Body of pancreas (tissue), 4 donors: ENCODE measurements around the gene GLIS2. TPM values are rescaled to one million over a fixed set of nuclear protein-coding genes. Genes with fewer than 3 reads are reported as not detected.

Experiments
- ATAC-seq: fragments of 150-250 bp; one replicate; pipeline ENCODE4 v1.9.1; 2016
- DNase-seq, 4 donors: peaks; one replicate each; pipeline ENCODE4 v3.0.0-alpha.2; 2019
- H3K27ac ChIP-seq, 4 donors: fragments of 200-600 bp; sonication (generic); 1 replicate in 3 of 4; 2 replicates in 1 of 4; pipeline versions ENCODE4 v1.5.1 to v1.6.1; 2016 to 2019; ENCODE audit warnings: mild to moderate bottlenecking in 1 of 4, mixed read lengths in 1 of 4, moderate library complexity in 1 of 4
- H3K27me3 ChIP-seq, 2 donors: fragments of 200-600 bp; sonication (generic); one replicate each; pipeline ENCODE4 v1.6.0; 2016; ENCODE audit warnings: mild to moderate bottlenecking in 1 of 2
- H3K36me3 ChIP-seq, 2 donors: fragments of 200-600 bp; sonication (generic); replicated peaks in 1 of 2; 2 replicates each; pipeline ENCODE4 v1.5.1; 2016; ENCODE audit warnings: low read depth in 2 of 2; ENCODE audit not compliant: insufficient read depth in 1 of 2
- H3K4me1 ChIP-seq: fragments of 200-600 bp; sonication (generic); one replicate; pipeline ENCODE4 v1.6.0; 2016
- H3K4me3 ChIP-seq, 2 donors: fragments of 200-600 bp; sonication (generic); 1 replicate in 1 of 2; 2 replicates in 1 of 2; pipeline ENCODE4 v1.5.1; 2016 to 2019
- H3K9me3 ChIP-seq, 3 donors: fragments of 200-600 bp; sonication (generic); 1 replicate in 2 of 3; 2 replicates in 1 of 3; pipeline ENCODE4 v1.5.1; 2016
- POLR2A ChIP-seq, 3 donors: fragments of 450-650 bp; IDR thresholded peaks; one replicate each; pipeline ENCODE4 v1.6.1; 2016; ENCODE audit warnings: antibody characterized with exemption in 3 of 3, mild to moderate bottlenecking in 2 of 3
- WGBS, 2 donors: methylation state at CpG; one replicate each; pipeline ENCODE4 v1.1.5; 2017; 5-methylcytosine and 5-hydroxymethylcytosine counted together
- intact Hi-C: fragments of 100-400 bp; cut with DNase I; formaldehyde crosslinking; loops from one replicate; pipeline ENCODE4 v1.15.1; 2023
- total RNA-seq, 2 donors: library from RNA; depleted of rRNA; stranded (reverse); fragments of >200 nt; gene quantifications; one replicate each; pipeline ENCODE4 v1.1.0, GENCODE V29; 2016
- TF ChIP-seq, protein P1 (sequence below), 7 experiments: fragments of 450-650 bp in 4 of 7; fragments of 200-600 bp in 3 of 7; sonication (generic) in 3 of 7; IDR thresholded peaks; one replicate each; pipeline ENCODE4 v1.5.1; 2016 to 2019; ENCODE audit warnings: antibody characterized with exemption in 7 of 7

Gene GLIS2
- total RNA-seq, 2 donors from 2014 or later, result 6.0 to 6.3 TPM

DNA sequence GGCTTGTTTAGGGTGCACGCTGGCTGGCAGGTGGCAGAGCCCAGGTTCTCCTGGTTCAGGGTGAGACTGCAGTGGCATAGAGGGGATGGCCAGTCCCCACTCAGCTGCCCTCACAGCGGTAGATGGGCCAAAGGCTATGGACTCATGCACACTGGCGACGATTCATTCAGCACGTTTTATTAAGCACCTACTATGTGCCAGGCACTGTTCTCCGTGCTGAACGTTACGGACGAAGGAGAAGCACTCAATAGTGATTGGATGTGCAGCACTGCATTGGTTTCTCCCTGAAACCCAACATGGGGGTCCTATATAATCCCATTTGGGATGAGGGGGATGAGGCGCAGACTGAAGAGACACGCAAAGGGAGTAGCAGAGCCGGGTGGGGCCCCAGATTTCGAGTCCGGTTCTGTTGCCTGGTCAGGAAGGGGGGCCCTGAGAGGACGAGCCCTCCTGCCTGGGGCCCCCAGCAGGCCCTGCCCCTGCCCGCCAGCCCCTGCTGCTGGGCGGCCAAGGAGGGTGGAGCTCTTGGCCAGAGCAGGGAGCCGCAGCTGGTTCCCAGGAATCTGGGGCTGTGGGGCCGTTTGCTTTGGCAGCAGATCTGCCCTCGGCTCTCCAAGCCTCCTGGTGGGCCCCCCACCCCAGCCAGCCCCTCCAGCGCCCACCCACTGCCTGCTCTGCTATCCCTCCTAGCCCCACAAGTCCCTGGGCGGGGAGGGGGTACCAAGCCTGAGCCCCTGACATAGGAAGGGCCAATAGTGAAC is 8.8 kb downstream of the GLIS2 start:
- H3K4me1 ChIP-seq, result peaks cover 79% of the 10 kb centered on the region
- TF ChIP-seq, protein P1, sequence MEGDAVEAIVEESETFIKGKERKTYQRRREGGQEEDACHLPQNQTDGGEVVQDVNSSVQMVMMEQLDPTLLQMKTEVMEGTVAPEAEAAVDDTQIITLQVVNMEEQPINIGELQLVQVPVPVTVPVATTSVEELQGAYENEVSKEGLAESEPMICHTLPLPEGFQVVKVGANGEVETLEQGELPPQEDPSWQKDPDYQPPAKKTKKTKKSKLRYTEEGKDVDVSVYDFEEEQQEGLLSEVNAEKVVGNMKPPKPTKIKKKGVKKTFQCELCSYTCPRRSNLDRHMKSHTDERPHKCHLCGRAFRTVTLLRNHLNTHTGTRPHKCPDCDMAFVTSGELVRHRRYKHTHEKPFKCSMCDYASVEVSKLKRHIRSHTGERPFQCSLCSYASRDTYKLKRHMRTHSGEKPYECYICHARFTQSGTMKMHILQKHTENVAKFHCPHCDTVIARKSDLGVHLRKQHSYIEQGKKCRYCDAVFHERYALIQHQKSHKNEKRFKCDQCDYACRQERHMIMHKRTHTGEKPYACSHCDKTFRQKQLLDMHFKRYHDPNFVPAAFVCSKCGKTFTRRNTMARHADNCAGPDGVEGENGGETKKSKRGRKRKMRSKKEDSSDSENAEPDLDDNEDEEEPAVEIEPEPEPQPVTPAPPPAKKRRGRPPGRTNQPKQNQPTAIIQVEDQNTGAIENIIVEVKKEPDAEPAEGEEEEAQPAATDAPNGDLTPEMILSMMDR (IDR thresholded peaks at IDR 0.05), result no peak
- TF ChIP-seq POLR2A (IDR thresholded peaks at IDR 0.05), result no peak
- H3K36me3 ChIP-seq, result no peaks in the 10 kb centered on the region
- DNase-seq, result no peak
- WGBS, 2 donors, result 69 to 74% methylated on average over 16 to 22 of the region's 22 CpGs
- no peaks in the 10 kb centered on the region for H3K9me3 ChIP-seq
- peak overlapping the region; percentile 74 to 91 (median 87) for H3K27ac ChIP-seq
- no peak overlapping the region for H3K4me3 ChIP-seq
- H3K27me3 ChIP-seq, result no peaks in the 10 kb centered on the region
- ATAC-seq, result no peak
- intact Hi-C loops, result no loop called here

DNA sequence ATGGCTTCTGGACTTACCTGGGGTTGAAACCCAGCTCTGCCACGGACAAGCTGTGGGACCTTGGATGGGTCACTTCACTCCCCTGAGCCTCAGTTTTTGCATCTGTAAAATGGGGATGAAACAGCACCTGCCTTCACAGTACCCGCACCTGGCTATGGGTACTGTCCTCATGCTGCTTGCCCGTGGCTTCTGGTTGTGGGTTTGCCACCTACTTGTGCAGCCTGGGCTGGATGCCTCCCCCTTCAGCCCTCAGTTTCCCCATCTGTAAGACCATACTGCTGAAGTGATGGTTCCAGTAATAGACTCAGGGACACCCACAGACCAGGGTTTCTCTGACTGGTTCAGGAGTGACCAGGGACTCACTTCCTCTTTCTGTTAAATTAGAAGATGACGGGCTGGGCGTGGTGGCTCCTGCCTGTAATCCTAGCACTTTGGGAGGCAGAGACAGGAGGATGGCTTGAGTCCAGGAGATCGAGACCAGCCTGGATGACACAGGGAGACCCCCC is 9.4 kb downstream of the GLIS2 start:
- H3K27ac ChIP-seq, result peak overlapping the region; percentile 74 to 91 (median 87)
- H3K4me1 ChIP-seq, result peaks cover 73% of the 10 kb centered on the region
- DNase-seq, result no peak
- WGBS, 2 donors, result 77 to 94% methylated on average over 4 to 6 of the region's 6 CpGs
- no peaks in the 10 kb centered on the region for H3K36me3 ChIP-seq
- TF ChIP-seq, protein P1 (IDR thresholded peaks at IDR 0.05), result no peak
- TF ChIP-seq POLR2A (IDR thresholded peaks at IDR 0.05), result no peak
- intact Hi-C loops, result no loop called here
- no peaks in the 10 kb centered on the region for H3K9me3 ChIP-seq
- ATAC-seq, result no peak
- H3K4me3 ChIP-seq, result no peak overlapping the region
- no peaks in the 10 kb centered on the region for H3K27me3 ChIP-seq

DNA sequence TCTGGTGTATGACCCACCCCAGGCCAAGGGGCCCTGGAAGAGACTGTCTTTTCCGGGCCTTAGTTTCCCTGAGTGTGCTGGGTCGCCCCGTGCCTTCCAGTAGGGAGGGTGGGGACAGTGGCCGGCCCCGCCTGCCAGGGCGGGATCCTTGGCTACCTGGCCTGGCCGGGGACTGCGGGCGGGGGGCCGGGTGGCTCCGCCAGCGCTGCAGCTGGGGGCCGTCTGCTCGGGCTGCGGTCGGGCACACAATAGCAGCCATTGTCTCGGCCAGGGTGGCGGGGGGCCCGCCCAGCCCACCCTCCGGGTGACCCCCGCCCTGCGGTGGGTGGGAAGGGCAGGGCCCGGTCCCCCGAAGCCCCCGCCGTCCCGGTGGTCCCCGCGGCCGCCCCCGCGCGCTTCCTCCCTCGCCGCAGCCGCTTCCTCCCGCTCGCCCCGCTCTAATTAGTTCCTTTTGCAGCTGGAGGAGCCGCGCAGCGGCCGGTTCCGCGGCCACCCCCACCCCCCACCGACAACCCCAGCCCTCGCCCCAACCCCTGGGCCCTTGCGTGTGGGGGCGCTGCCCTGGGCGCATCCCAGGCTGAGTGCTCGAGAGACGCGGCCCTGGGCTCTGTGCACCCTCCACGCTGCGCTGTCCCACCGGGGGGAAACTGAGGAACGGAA is 11.6 kb downstream of the GLIS2 start:
- Histone ChIP-seq H3K4me1 (peaks cover 53% of the 10 kb centered on the region), H3K27ac (peak overlapping the region; percentile 70 to 88 (median 76)), H3K27me3 (no peaks in the 10 kb centered on the region), H3K4me3 (peak overlapping the region in 1 of 2 donors; percentile 13), H3K36me3 (no peaks in the 10 kb centered on the region), H3K9me3 (no peaks in the 10 kb centered on the region)
- WGBS, 2 donors, result 2 to 4% methylated on average over 17 to 34 of the region's 57 CpGs
- DNase-seq (peak in 1 of 4 donors; percentile 35), ATAC-seq (no peak)
- no peak for TF ChIP-seq POLR2A (IDR thresholded peaks at IDR 0.05)
- TF ChIP-seq, protein P1 (IDR thresholded peaks at IDR 0.05), result no peak
- intact Hi-C loops, result no loop called here

DNA sequence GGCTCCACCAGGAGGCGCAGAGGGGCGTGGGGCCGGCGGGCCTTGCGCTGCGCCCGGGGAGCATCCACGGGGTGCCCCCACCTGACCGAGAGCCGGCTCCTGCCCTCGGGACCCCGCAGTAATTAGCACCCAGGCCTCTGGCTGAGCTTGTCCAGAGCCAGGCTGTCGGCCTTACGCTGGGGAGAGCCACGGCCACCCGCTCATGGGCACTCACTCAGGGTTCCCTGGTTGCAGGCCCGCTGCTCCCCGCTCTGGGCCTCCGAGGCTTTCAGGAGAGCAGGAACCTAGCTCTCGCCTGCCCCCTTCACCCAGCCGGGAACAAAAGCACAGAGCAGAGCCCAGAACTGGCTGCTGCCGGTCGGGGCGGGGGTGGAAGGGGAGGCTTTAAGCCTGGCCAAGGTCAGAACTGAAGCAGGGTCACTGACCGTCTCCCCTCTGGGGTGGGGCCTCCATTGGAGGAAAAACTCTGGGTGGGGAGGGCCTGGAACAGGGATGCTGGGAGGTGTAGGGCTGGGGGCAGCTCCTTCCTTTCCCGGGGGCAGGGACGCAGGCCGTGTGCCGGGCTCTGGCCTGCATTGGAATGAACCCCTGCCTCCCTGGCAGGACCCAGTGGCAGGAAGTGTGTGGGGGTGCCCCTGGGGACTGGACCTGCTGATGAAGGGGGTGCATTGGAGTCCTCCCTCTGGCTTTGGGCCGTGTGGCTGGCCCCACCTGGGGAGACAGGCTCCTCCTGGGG is 12.3 kb downstream of the GLIS2 start:
- peaks cover 46% of the 10 kb centered on the region for H3K4me1 ChIP-seq
- WGBS, 2 donors, result 0 to 5% methylated on average over 6 to 29 of the region's 30 CpGs
- TF ChIP-seq, protein P1 (IDR thresholded peaks at IDR 0.05), result peak; percentile 44 to 78 (median 77)
- peak in 2 of 3 donors; percentile 40 to 53 for TF ChIP-seq POLR2A (IDR thresholded peaks at IDR 0.05)
- no peaks in the 10 kb centered on the region for H3K27me3 ChIP-seq
- ATAC-seq (peak; percentile 76), DNase-seq (peak; percentile 81 to 89 (median 88))
- H3K36me3 ChIP-seq, result no peaks in the 10 kb centered on the region
- H3K4me3 ChIP-seq, result peak overlapping the region in 1 of 2 donors; percentile 13
- H3K9me3 ChIP-seq, result no peaks in the 10 kb centered on the region
- intact Hi-C loops, result no loop called here
- peak overlapping the region; percentile 70 to 88 (median 76) for H3K27ac ChIP-seq
